Epithelial cell of proximal tubule (primary cell): ENCODE measurements around the gene TSPAN1. TPM values are rescaled to one million over a fixed set of nuclear protein-coding genes. Genes with fewer than 3 reads are reported as not detected.

Source experiments
- DNase-seq: peaks from one replicate; pipeline ENCODE4 v3.0.0-alpha.2; 2011; ENCODE audit warnings: low read depth
- H3K4me3 ChIP-seq: 2 replicates; pipeline ENCODE4 v1.5.1; 2011; ENCODE audit warnings: low read depth, mild to moderate bottlenecking, low read length
- CTCF ChIP-seq: conservative IDR thresholded peaks from 2 replicates; pipeline ENCODE4 v1.5.1; 2012; ENCODE audit warnings: low read depth, mild to moderate bottlenecking, low read length
- total RNA-seq: library from RNA; depleted of rRNA; stranded (reverse); fragments of >200 nt; gene quantifications from 2 replicates; pipeline ENCODE4 v1.2.3, GENCODE V29; 2015

Gene TSPAN1
- total RNA-seq, 1 donor from 2014 or later = 117 TPM

GRCh38 chr1:46148318-46148717 lies 26.6 kb upstream of the TSPAN1 start:
- DNase-seq = no peak
- TF ChIP-seq CTCF = no peak
- no peak overlapping the region for H3K4me3 ChIP-seq

- no peak overlapping the region for H3K4me3 ChIP-seq
- DNase-seq = no peak
- TF ChIP-seq CTCF = no peak
Observed at GRCh38 chr1:46150085-46150484, 24.8 kb upstream of the TSPAN1 start.

- TF ChIP-seq CTCF = no peak
- no peak for DNase-seq
- no peak overlapping the region for H3K4me3 ChIP-seq
Observed at GRCh38 chr1:46152016-46152415, 22.9 kb upstream of the TSPAN1 start.

GRCh38 chr1:46153228-46153627 lies 21.7 kb upstream of the TSPAN1 start:
- TF ChIP-seq CTCF = no peak
- DNase-seq = no peak
- H3K4me3 ChIP-seq = no peak overlapping the region

- no peak for TF ChIP-seq CTCF
- no peak overlapping the region for H3K4me3 ChIP-seq
- no peak for DNase-seq
Observed at GRCh38 chr1:46153732-46154131, 21.2 kb upstream of the TSPAN1 start.

- H3K4me3 ChIP-seq = no peak overlapping the region
- no peak for DNase-seq
- TF ChIP-seq CTCF = no peak
Observed at GRCh38 chr1:46157916-46158311, 17.0 kb upstream of the TSPAN1 start.

- no peak for DNase-seq
- H3K4me3 ChIP-seq = no peak overlapping the region
- TF ChIP-seq CTCF = no peak
Observed at GRCh38 chr1:46158312-46159281, 16.3 kb upstream of the TSPAN1 start.
